Hepatocyte (in vitro differentiated cells): ENCODE data around the gene PLCB2. TPM values are rescaled to one million over a fixed set of nuclear protein-coding genes. Genes with fewer than 3 reads are reported as not detected.

ENCODE experiments used
- DNase-seq: peaks from one replicate; pipeline ENCODE4 v3.0.0-alpha.2; 2016; ENCODE audit warnings: low spot score
- H2AFZ ChIP-seq: fragments of 200-600 bp; sonication (generic); 2 replicates; pipeline ENCODE4 v1.6.0; 2016; ENCODE audit warnings: antibody characterized with exemption, mild to moderate bottlenecking
- H3K27ac ChIP-seq: fragments of 200-600 bp; sonication (generic); 2 replicates; pipeline ENCODE4 v1.5.1; 2016; ENCODE audit warnings: mild to moderate bottlenecking
- H3K27me3 ChIP-seq: fragments of 200-600 bp; sonication (generic); 2 replicates; pipeline ENCODE4 v1.6.1; 2016
- H3K36me3 ChIP-seq: fragments of 200-600 bp; sonication (generic); replicated peaks from 2 replicates; pipeline ENCODE4 v1.5.1; 2016; ENCODE audit warnings: low read depth; ENCODE audit not compliant: insufficient read depth
- H3K4me1 ChIP-seq: fragments of 200-600 bp; sonication (generic); 2 replicates; pipeline ENCODE4 v1.5.1; 2016; ENCODE audit warnings: mild to moderate bottlenecking, moderate library complexity; ENCODE audit not compliant: insufficient read depth
- H3K4me2 ChIP-seq: fragments of 200-600 bp; sonication (generic); 2 replicates; pipeline ENCODE4 v1.6.0; 2016
- H3K4me3 ChIP-seq: fragments of 200-600 bp; sonication (generic); 2 replicates; pipeline ENCODE4 v1.5.1; 2016; ENCODE audit warnings: mild to moderate bottlenecking
- H3K79me2 ChIP-seq: fragments of 200-600 bp; sonication (generic); 2 replicates; pipeline ENCODE4 v1.6.0; 2017; ENCODE audit warnings: mild to moderate bottlenecking
- H3K9me2 ChIP-seq: fragments of 200-600 bp; sonication (generic); replicated peaks from 2 replicates; pipeline ENCODE4 v1.6.0; 2017; ENCODE audit warnings: mild to moderate bottlenecking; ENCODE audit not compliant: insufficient read depth
- H3K9me3 ChIP-seq: fragments of 200-600 bp; sonication (generic); 2 replicates; pipeline ENCODE4 v1.5.1; 2016; ENCODE audit warnings: low read depth, mild to moderate bottlenecking
- H4K20me1 ChIP-seq: fragments of 200-600 bp; sonication (generic); 2 replicates; pipeline ENCODE4 v1.6.0; 2016; ENCODE audit warnings: mild to moderate bottlenecking; ENCODE audit not compliant: insufficient read depth, poor library complexity, severe bottlenecking
- CTCF ChIP-seq: fragments of 200-600 bp; sonication (generic); IDR thresholded peaks from 2 replicates; pipeline ENCODE4 v1.5.1; 2016; ENCODE audit warnings: antibody characterized with exemption, mild to moderate bottlenecking; ENCODE audit not compliant: poor library complexity
- EZH2 ChIP-seq: fragments of 200-600 bp; sonication (generic); IDR thresholded peaks from 2 replicates; pipeline ENCODE4 v1.6.1; 2016; ENCODE audit warnings: antibody characterized with exemption, mild to moderate bottlenecking, borderline replicate concordance
- EZH2phosphoT487 ChIP-seq: fragments of 200-600 bp; sonication (generic); IDR thresholded peaks from one replicate; pipeline ENCODE4 v1.6.1; 2018; ENCODE audit warnings: antibody characterized with exemption, mild to moderate bottlenecking, low read depth, moderate library complexity; ENCODE audit not compliant: unreplicated experiment, severe bottlenecking
- WGBS: methylation state at CpG from one replicate; pipeline ENCODE4 v1.1.6; 2016; ENCODE audit warnings: low lambda C conversion rate; ENCODE audit errors: missing lambda C conversion rate; 5-methylcytosine and 5-hydroxymethylcytosine counted together
- polyA plus RNA-seq: library from polyadenylated mRNA; unstranded; fragments of >200 nt; fragmentation: Nextera tagmentation; extraction: Ambion mirVana; gene quantifications from 2 replicates; pipeline ENCODE4 v1.2.1, GENCODE V29; 2016
- total RNA-seq: library from RNA; depleted of rRNA; stranded (reverse); fragments of >200 nt; gene quantifications from 2 replicates; pipeline ENCODE4 v1.2.3, GENCODE V29; 2014

Gene PLCB2
- total and polyA plus RNA-seq, 2 experiments from 2014 or later, result 1.7 to 4.4 TPM

- no peaks in the 10 kb centered on the region for H3K36me3 ChIP-seq
- 84% methylated on average over 4 of the region's 4 CpGs for WGBS
Measured at GRCh38 chr15:40269604-40270003, 38.1 kb downstream of the PLCB2 start.

DNA sequence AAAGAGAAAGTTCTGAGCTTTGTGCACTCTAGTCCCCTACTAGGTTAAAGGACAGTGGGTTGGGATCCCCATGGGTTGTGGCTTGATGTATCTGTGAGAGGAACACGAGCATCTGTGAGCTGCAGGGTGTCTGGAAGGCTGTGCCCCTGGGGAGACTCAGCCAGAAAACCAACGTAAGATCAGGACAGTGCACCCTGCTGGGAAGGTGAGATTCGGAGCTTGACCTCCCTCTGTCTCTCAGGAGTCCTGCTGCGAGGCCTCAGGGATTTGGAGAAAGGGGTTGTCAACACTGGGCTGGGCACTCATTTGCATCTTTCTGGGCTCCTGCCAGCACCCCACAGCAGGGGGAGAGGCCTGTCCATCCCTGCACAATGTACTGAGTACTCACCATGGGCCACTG is 40.1 kb downstream of the PLCB2 start:
- Histone ChIP-seq H3K4me1 (peaks cover 11% of the 10 kb centered on the region), H3K9me3 (no peaks in the 10 kb centered on the region), H3K4me2 (no peak overlapping the region), H2AFZ (no peak overlapping the region), H4K20me1 (no peaks in the 10 kb centered on the region), H3K4me3 (no peak overlapping the region), H3K79me2 (no peaks in the 10 kb centered on the region), H3K27me3 (no peaks in the 10 kb centered on the region), H3K36me3 (no peaks in the 10 kb centered on the region), H3K27ac (no peak overlapping the region), H3K9me2 (no peaks in the 10 kb centered on the region)
- no peak for DNase-seq
- TF ChIP-seq CTCF (no peak), EZH2 (no peak)
- WGBS, result 89% methylated on average over 4 of the region's 4 CpGs

More at GRCh38 chr15:40269604-40270003, 38.1 kb downstream of the PLCB2 start:
- no peak overlapping the region for H3K4me2 ChIP-seq
- no peaks in the 10 kb centered on the region for H3K27me3 ChIP-seq
- H3K9me2 ChIP-seq, result no peaks in the 10 kb centered on the region
- H2AFZ ChIP-seq, result no peak overlapping the region
- no peak overlapping the region for H3K27ac ChIP-seq
- H3K4me3 ChIP-seq, result no peak overlapping the region
- no peaks in the 10 kb centered on the region for H3K4me1 ChIP-seq
- no peaks in the 10 kb centered on the region for H3K79me2 ChIP-seq
- H4K20me1 ChIP-seq, result no peaks in the 10 kb centered on the region
- H3K9me3 ChIP-seq, result no peaks in the 10 kb centered on the region
- TF ChIP-seq CTCF (no peak), EZH2phosphoT487 (no peak), EZH2 (no peak)
- DNase-seq, result no peak

DNA sequence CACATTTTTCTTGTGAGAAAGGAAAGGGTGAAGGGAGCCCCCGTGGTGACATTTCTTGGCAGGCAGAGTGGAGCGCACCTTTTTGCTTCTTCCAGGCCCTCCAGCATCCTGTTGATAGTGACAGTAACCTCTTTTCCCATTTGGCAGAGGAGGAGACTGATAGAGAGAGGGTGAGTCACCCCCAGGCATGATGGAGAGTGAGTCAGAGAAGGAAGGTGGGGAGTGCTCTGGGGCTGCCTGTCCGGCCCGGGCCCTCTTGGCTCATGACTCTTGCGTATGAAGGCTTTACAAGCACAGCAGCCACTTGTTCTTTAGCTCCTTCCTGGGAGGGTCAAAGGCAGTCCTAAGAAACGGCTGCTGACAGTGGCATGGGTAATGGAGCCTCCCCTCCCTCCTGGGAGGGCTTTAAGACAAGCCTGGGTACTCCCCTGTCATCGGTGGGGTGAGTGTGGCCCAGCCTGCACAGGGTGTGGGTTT is 40.9 kb downstream of the PLCB2 start:
- no peak for TF ChIP-seq EZH2phosphoT487
- TF ChIP-seq CTCF, result no peak
- TF ChIP-seq EZH2, result no peak
- Histone ChIP-seq H3K4me1 (peaks cover 11% of the 10 kb centered on the region), H3K79me2 (no peaks in the 10 kb centered on the region), H3K9me2 (no peaks in the 10 kb centered on the region), H3K27ac (no peak overlapping the region), H3K4me3 (no peak overlapping the region), H3K9me3 (no peaks in the 10 kb centered on the region), H3K4me2 (no peak overlapping the region), H3K36me3 (no peaks in the 10 kb centered on the region), H4K20me1 (no peaks in the 10 kb centered on the region), H2AFZ (no peak overlapping the region), H3K27me3 (no peaks in the 10 kb centered on the region)
- WGBS, result 65% methylated on average over 7 of the region's 7 CpGs
- DNase-seq, result peak; percentile 76

DNA sequence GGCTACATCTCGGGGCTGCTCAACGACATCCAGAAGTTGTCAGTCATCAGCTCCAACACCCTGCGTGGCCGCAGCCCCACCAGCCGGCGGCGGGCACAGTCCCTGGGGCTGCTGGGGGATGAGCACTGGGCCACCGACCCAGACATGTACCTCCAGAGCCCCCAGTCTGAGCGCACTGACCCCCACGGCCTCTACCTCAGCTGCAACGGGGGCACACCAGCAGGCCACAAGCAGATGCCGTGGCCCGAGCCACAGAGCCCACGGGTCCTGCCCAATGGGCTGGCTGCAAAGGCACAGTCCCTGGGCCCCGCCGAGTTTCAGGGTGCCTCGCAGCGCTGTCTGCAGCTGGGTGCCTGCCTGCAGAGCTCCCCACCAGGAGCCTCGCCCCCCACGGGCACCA is 41.9 kb downstream of the PLCB2 start:
- Histone ChIP-seq H3K4me2 (no peak overlapping the region), H3K4me1 (peaks cover 11% of the 10 kb centered on the region), H3K27ac (no peak overlapping the region), H3K9me3 (no peaks in the 10 kb centered on the region), H3K9me2 (no peaks in the 10 kb centered on the region), H3K27me3 (no peaks in the 10 kb centered on the region), H3K4me3 (no peak overlapping the region), H4K20me1 (no peaks in the 10 kb centered on the region), H3K36me3 (no peaks in the 10 kb centered on the region), H2AFZ (no peak overlapping the region), H3K79me2 (no peaks in the 10 kb centered on the region)
- no peak for TF ChIP-seq EZH2phosphoT487
- TF ChIP-seq EZH2, result no peak
- no peak for TF ChIP-seq CTCF
- no peak for DNase-seq
- WGBS, result 96% methylated on average over 20 of the region's 20 CpGs
